Mucosa of descending colon (tissue), 3 donors: Measurements from ENCODE around the gene MUC3A. TPM values are rescaled to one million over a fixed set of nuclear protein-coding genes. Genes with fewer than 3 reads are reported as not detected.
"Not testable (repeated sequence)": the region's sequence is repeated elsewhere in the genome, so short reads cannot be mapped to it uniquely, and the experiment has no call there.

Experiments used
- ATAC-seq: fragments of 200-7000 bp; cut with Tn5 transposase; one replicate; pipeline ENCODE4 v1.9.1; 2020; ENCODE audit warnings: mild to moderate bottlenecking, moderate library complexity
- DNase-seq, 3 donors: peaks; one replicate each; pipeline ENCODE4 v3.0.0-alpha.2; 2020
- H3K36me3 ChIP-seq: fragments of 200-600 bp; one replicate; pipeline ENCODE4 v1.8.0; 2021; ENCODE audit warnings: low read depth, mild to moderate bottlenecking
- H3K4me1 ChIP-seq: fragments of 200-600 bp; one replicate; pipeline ENCODE4 v1.8.0; 2021; ENCODE audit warnings: low read depth, mild to moderate bottlenecking
- H3K4me3 ChIP-seq: fragments of 200-600 bp; one replicate; pipeline ENCODE4 v1.8.0; 2021; ENCODE audit warnings: mild to moderate bottlenecking
- H3K9me3 ChIP-seq: fragments of 200-600 bp; one replicate; pipeline ENCODE4 v1.8.0; 2021; ENCODE audit warnings: mild to moderate bottlenecking
- intact Hi-C, 2 donors: fragments of 100-400 bp; cut with DNase I in 1 of 2; cut with micrococcal nuclease in 1 of 2; formaldehyde crosslinking; loops; one replicate each; pipeline versions ENCODE4 v1.11.0 to v1.11.1; 2022; cut with DNase I, micrococcal nuclease
- total RNA-seq, 3 donors: library from RNA; stranded (reverse); fragmentation: NEBNext Ultra II Directional in 2 of 3; extraction: Animal tissue kit (Norgen Biotek cat#: 25700) in 2 of 3; gene quantifications; one replicate each; pipeline versions ENCODE4 v1.2.1 to v1.2.4, GENCODE V29; 2021 to 2023
- TF ChIP-seq, protein P1 (sequence below): fragments of 200-600 bp; IDR thresholded peaks from one replicate; pipeline ENCODE4 v1.8.0; 2022; ENCODE audit warnings: antibody characterized with exemption, mild to moderate bottlenecking
- donor health status: DM: no; HTN: no; CAD: no; lungs with moderate emphysema.
- donor health status: DM: no; HTN: no; CAD: no.
- donor health status: DM: no; HTN: yes; CAD: no.

The MUC3A gene
- total RNA-seq, 3 donors from 2014 or later: 57.6 to 184 (median 105) TPM

DNA sequence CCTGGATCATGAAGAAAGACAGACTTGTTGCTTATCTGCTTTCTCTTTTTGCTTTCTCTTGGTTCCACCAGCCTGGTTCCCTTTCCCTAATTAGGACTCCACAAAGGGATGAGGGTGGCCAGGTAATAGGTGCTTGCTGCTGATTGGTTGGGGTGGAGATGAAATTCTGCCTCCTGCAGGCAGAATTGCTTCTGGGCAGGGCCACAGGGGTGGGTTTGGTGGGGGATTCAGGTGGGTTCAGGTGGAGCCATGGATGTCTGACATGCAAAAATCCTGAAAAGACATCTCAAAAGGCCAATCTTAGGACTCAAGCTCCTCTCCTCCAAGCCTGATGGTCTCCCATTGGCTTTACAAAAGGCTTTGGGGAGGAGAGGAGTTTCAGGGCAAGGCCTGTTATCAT lies 28.3 kb upstream of the MUC3A start:
- ATAC-seq: no peak
- Histone ChIP-seq H3K36me3 (no peaks in the 10 kb centered on the region), H3K9me3 (no peaks in the 10 kb centered on the region), H3K4me3 (no peak overlapping the region), H3K4me1 (peaks cover 5% of the 10 kb centered on the region)
- intact Hi-C loops: no loop called here
- DNase-seq: no peak
- TF ChIP-seq, protein P1, sequence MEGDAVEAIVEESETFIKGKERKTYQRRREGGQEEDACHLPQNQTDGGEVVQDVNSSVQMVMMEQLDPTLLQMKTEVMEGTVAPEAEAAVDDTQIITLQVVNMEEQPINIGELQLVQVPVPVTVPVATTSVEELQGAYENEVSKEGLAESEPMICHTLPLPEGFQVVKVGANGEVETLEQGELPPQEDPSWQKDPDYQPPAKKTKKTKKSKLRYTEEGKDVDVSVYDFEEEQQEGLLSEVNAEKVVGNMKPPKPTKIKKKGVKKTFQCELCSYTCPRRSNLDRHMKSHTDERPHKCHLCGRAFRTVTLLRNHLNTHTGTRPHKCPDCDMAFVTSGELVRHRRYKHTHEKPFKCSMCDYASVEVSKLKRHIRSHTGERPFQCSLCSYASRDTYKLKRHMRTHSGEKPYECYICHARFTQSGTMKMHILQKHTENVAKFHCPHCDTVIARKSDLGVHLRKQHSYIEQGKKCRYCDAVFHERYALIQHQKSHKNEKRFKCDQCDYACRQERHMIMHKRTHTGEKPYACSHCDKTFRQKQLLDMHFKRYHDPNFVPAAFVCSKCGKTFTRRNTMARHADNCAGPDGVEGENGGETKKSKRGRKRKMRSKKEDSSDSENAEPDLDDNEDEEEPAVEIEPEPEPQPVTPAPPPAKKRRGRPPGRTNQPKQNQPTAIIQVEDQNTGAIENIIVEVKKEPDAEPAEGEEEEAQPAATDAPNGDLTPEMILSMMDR: no peak

DNA sequence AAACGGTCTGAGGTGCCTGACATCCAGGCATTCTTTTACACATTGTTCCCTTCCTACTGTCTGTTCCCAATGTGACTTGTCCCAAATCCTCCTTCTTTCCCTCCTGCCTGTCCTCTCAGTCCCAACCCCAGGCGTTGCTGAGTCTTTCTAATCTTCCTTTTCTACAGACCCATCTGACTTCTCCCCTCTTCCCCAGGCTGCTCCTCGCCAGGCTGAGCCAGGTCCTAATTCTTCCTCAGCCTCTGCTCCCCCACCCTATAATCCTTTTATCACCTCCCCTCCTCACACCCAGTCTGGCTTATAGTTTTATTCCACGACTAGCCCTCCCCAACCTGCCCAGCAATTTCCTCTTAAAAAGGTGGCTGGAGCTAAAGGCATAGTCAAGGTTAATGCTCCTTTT lies 25.7 kb upstream of the MUC3A start:
- ATAC-seq, DNase-seq, intact Hi-C loops, H3K36me3 ChIP-seq, H3K9me3 ChIP-seq, H3K4me3 ChIP-seq, H3K4me1 ChIP-seq: not testable (repeated sequence)

DNA sequence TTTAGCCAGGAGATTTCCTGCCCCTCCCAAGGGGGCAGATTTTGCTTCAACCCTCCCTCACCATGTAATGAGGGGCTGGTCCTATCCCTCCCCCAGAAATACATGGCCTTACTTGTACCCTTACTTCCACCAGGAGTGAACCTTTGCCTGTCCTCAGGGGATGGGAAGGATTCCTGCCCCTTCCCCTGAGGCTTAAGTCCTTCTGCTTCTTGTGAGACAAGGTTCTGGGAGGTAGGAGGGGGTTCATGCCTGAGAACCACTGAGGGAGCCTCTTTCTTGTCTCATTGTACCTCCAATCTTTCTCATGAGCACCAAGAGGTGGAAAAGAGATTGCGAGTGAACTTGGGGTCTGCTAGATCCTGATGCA lies 19.5 kb upstream of the MUC3A start:
- no peaks in the 10 kb centered on the region for H3K9me3 ChIP-seq
- no peak for DNase-seq
- no peaks in the 10 kb centered on the region for H3K4me1 ChIP-seq
- no peaks in the 10 kb centered on the region for H3K36me3 ChIP-seq
- intact Hi-C loops: no loop called here
- no peak overlapping the region for H3K4me3 ChIP-seq
- no peak for ATAC-seq
- TF ChIP-seq, protein P1: no peak

DNA sequence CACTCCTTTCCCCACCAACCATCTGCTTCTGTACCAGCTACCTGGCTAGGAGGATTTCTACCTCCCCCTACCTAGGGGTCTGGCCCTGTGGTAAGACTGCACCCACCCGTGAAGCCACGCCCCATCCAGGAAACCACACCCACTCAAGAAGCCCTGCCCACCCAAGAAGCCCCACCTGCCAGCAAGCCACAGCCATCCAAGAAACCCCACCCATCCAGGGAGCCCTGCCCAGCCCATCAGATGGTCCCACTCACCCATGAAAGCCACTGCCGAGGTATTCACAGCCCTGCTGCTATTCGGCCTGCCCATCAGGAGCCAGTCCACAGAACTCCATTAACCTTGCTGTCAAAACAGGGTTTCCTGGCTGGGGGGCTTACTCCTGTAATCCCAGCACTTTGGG lies 15.6 kb upstream of the MUC3A start:
- H3K36me3 ChIP-seq: no peaks in the 10 kb centered on the region
- no peaks in the 10 kb centered on the region for H3K9me3 ChIP-seq
- intact Hi-C loops: no loop called here
- TF ChIP-seq, protein P1: no peak
- peak; percentile 34 for ATAC-seq
- no peak for DNase-seq
- H3K4me3 ChIP-seq: no peak overlapping the region
- H3K4me1 ChIP-seq: no peaks in the 10 kb centered on the region

- ATAC-seq, DNase-seq, H3K4me3 ChIP-seq, H3K4me1 ChIP-seq, H3K9me3 ChIP-seq, intact Hi-C loops, H3K36me3 ChIP-seq: not testable (repeated sequence)
Observed at GRCh38 chr7:100935381-100935780, 14.0 kb upstream of the MUC3A start.

- H3K4me1 ChIP-seq, H3K9me3 ChIP-seq, ATAC-seq, DNase-seq, intact Hi-C loops, H3K36me3 ChIP-seq, H3K4me3 ChIP-seq: not testable (repeated sequence)
Observed at GRCh38 chr7:100936167-100936566, 13.2 kb upstream of the MUC3A start.

- TF ChIP-seq, protein P1: no peak
- peak; percentile 90 for ATAC-seq
- no peaks in the 10 kb centered on the region for H3K36me3 ChIP-seq
- intact Hi-C loops: no loop called here
- peak in 1 of 3 donors; percentile 57 for DNase-seq
- no peak overlapping the region for H3K4me3 ChIP-seq
- peaks cover 3% of the 10 kb centered on the region for H3K9me3 ChIP-seq
- H3K4me1 ChIP-seq: peaks cover 5% of the 10 kb centered on the region
Observed at GRCh38 chr7:100942045-100942774, 7.1 kb upstream of the MUC3A start.
